Esophagus squamous epithelium (tissue), 5 donors: Measurements from ENCODE around the gene FBXL14. TPM values are rescaled to one million over a fixed set of nuclear protein-coding genes. Genes with fewer than 3 reads are reported as not detected.
"Not testable (repeated sequence)": the region's sequence is repeated elsewhere in the genome, so short reads cannot be mapped to it uniquely, and the experiment has no call there.

Source experiments
- DNase-seq: peaks from one replicate; lab custom pipeline; 2025; lab: John Stamatoyannopoulos, UW
- H3K27ac ChIP-seq, 4 donors: fragments of 200-600 bp; sonication (generic); one replicate each; pipeline ENCODE4 v1.5.1; 2016 to 2019; ENCODE audit warnings: mild to moderate bottlenecking in 1 of 4
- H3K27me3 ChIP-seq, 4 donors: fragments of 200-600 bp; sonication (generic); 1 replicate in 3 of 4; 2 replicates in 1 of 4; pipeline versions ENCODE4 v1.5.1 to v1.6.0; 2017 to 2021; ENCODE audit warnings: antibody characterized with exemption in 1 of 4
- H3K36me3 ChIP-seq, 3 donors: fragments of 200-600 bp; sonication (generic); one replicate each; pipeline ENCODE4 v1.5.1; 2016 to 2019
- H3K4me1 ChIP-seq, 3 donors: fragments of 200-600 bp; sonication (generic); one replicate each; pipeline ENCODE4 v1.5.1; 2017 to 2019
- H3K4me3 ChIP-seq, 4 donors: fragments of 200-600 bp; sonication (generic); 1 replicate in 3 of 4; 2 replicates in 1 of 4; pipeline ENCODE4 v1.5.1; 2016 to 2019; ENCODE audit warnings: mild to moderate bottlenecking in 2 of 4, moderate library complexity in 1 of 4
- H3K9me3 ChIP-seq, 3 donors: fragments of 200-600 bp; sonication (generic); one replicate each; pipeline ENCODE4 v1.5.1; 2016 to 2019
- CTCF ChIP-seq, 6 experiments: fragments of 450-650 bp in 4 of 6; fragments of 200-600 bp in 2 of 6; sonication (generic) in 2 of 6; IDR thresholded peaks; one replicate each; pipeline ENCODE4 v1.5.1; 2016 to 2019; ENCODE audit warnings: antibody characterized with exemption in 6 of 6, mild to moderate bottlenecking in 4 of 6, moderate library complexity in 4 of 6
- POLR2A ChIP-seq, 4 donors: fragments of 450-650 bp; IDR thresholded peaks; one replicate each; pipeline ENCODE4 v1.6.1; 2017; ENCODE audit warnings: antibody characterized with exemption in 4 of 4, mild to moderate bottlenecking in 4 of 4, moderate library complexity in 3 of 4
- WGBS, 2 donors: methylation state at CpG; one replicate each; pipeline ENCODE4 v1.1.5; 2018; 5-methylcytosine and 5-hydroxymethylcytosine counted together
- intact Hi-C: fragments of 100-400 bp; cut with DNase I; formaldehyde crosslinking; loops from one replicate; pipeline ENCODE4 v1.15.0; 2022
- total RNA-seq, 4 donors: library from RNA; depleted of rRNA; stranded (reverse); fragments of >200 nt; gene quantifications; one replicate each; pipeline ENCODE4 v1.1.0, GENCODE V29; 2016
- donor health status: DM: yes; HTN: yes; CAD: no.

Gene FBXL14
- total RNA-seq, 4 donors from 2014 or later, result 6.5 to 14.9 (median 8.8) TPM

- H3K36me3 ChIP-seq, result peaks cover 0 to 11% (median 0%) of the 10 kb centered on the region in 3 donors
- TF ChIP-seq CTCF (IDR thresholded peaks at IDR 0.05) (no peak), POLR2A (IDR thresholded peaks at IDR 0.05) (no peak)
- no peak overlapping the region for H3K4me3 ChIP-seq
- intact Hi-C loops, result no loop called here
- H3K27me3 ChIP-seq, result no peaks in the 10 kb centered on the region
- no peaks in the 10 kb centered on the region for H3K9me3 ChIP-seq
- H3K27ac ChIP-seq, result no peak overlapping the region
- no peak for DNase-seq
- WGBS, 2 donors, result 87 to 89% methylated on average over 17 to 18 of the region's 18 CpGs
- H3K4me1 ChIP-seq, result peaks cover 0 to 8% (median 0%) of the 10 kb centered on the region in 3 donors
Observed at GRCh38 chr12:1562813-1563407, 31.5 kb downstream of the FBXL14 start.

DNA sequence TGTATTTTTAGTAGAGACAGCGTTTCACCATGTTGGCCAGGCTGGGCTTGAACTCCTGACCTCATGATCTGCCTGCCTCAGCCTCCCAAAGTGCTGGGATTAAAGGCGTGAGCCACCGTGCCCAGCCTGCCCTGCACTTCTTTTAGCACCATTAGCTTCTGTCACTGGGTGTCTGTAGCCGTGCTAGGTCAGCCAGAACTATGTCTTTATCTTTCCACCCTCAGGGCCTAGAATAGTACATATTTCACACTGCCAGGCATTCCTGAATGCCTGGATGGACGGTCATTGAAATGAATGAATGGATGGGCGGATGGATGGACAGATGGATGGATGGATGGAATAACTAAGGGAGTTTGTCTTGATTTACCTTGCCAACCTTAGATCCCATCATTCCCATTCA lies 33.7 kb downstream of the FBXL14 start:
- no peak overlapping the region for H3K27ac ChIP-seq
- no peak for TF ChIP-seq CTCF (IDR thresholded peaks at IDR 0.05)
- TF ChIP-seq POLR2A (IDR thresholded peaks at IDR 0.05), result no peak
- intact Hi-C loops, result no loop called here
- no peak overlapping the region for H3K4me3 ChIP-seq
- 89 to 93% methylated on average over 4 to 5 of the region's 6 CpGs for WGBS, 2 donors
- no peaks in the 10 kb centered on the region for H3K27me3 ChIP-seq
- H3K4me1 ChIP-seq, result peaks cover 0 to 8% (median 0%) of the 10 kb centered on the region in 3 donors
- no peak for DNase-seq
- no peaks in the 10 kb centered on the region for H3K9me3 ChIP-seq
- H3K36me3 ChIP-seq, result peaks cover 0 to 8% (median 0%) of the 10 kb centered on the region in 3 donors

GRCh38 chr12:1559676-1560091 lies 34.7 kb downstream of the FBXL14 start:
- Histone ChIP-seq H3K4me3 (no peak overlapping the region), H3K9me3 (no peaks in the 10 kb centered on the region), H3K27ac (no peak overlapping the region), H3K36me3 (no peaks in the 10 kb centered on the region), H3K4me1 (peaks cover 0 to 8% (median 0%) of the 10 kb centered on the region in 3 donors), H3K27me3 (no peaks in the 10 kb centered on the region)
- TF ChIP-seq CTCF (IDR thresholded peaks at IDR 0.05), result no peak
- no peak for TF ChIP-seq POLR2A (IDR thresholded peaks at IDR 0.05)
- WGBS, 2 donors, result 45 to 57% methylated on average over 6 of the region's 6 CpGs
- DNase-seq, result no peak
- intact Hi-C loops, result no loop called here

- H3K27me3 ChIP-seq, intact Hi-C loops, H3K27ac ChIP-seq, H3K36me3 ChIP-seq, DNase-seq, H3K4me3 ChIP-seq, H3K9me3 ChIP-seq: not testable (repeated sequence)
- peaks cover 0 to 20% (median 0%) of the 10 kb centered on the region in 3 donors for H3K4me1 ChIP-seq
- WGBS, 2 donors, result 85 to 92% methylated on average over 12 to 15 of the region's 15 CpGs
Observed at GRCh38 chr12:1558108-1558507, 36.3 kb downstream of the FBXL14 start.

GRCh38 chr12:1553987-1554982 lies 40.1 kb downstream of the FBXL14 start:
- Histone ChIP-seq H3K4me1 (peaks cover 0 to 15% (median 0%) of the 10 kb centered on the region in 3 donors), H3K9me3 (no peaks in the 10 kb centered on the region), H3K4me3 (no peak overlapping the region), H3K36me3 (no peaks in the 10 kb centered on the region), H3K27me3 (no peaks in the 10 kb centered on the region), H3K27ac (peak overlapping the region in 1 of 4 donors; percentile 2)
- no peak for DNase-seq
- intact Hi-C loops, result no loop called here
- WGBS, 2 donors, result 55 to 60% methylated on average over 9 to 11 of the region's 14 CpGs
- TF ChIP-seq CTCF (IDR thresholded peaks at IDR 0.05) (no peak), POLR2A (IDR thresholded peaks at IDR 0.05) (no peak)
